Epidermal melanocyte (primary cell): ENCODE results near the gene THOC6.
"Not testable (repeated sequence)": the region's sequence is repeated elsewhere in the genome, so short reads cannot be mapped to it uniquely, and the experiment has no call there.

ENCODE experiments used
- DNase-seq: peaks from one replicate; pipeline ENCODE4 v3.0.0; 2011; ENCODE audit warnings: low spot score; ENCODE audit not compliant: insufficient read length

THOC6 gene

GRCh38 chr16:3072148-3072547 lies 48.3 kb downstream of the THOC6 start:
- not testable (repeated sequence) for DNase-seq

- not testable (repeated sequence) for DNase-seq
These were observed 48.9 kb downstream of the THOC6 start for GRCh38 chr16:3072576-3073263.

GRCh38 chr16:3073448-3073847 lies 49.6 kb downstream of the THOC6 start:
- no peak for DNase-seq

GRCh38 chr16:3074860-3075522 lies 51.2 kb downstream of the THOC6 start:
- DNase-seq = no peak

GRCh38 chr16:3075523-3075915 lies 51.7 kb downstream of the THOC6 start:
- DNase-seq = no peak

GRCh38 chr16:3075946-3076345 lies 52.1 kb downstream of the THOC6 start:
- DNase-seq = not testable (repeated sequence)

- no peak for DNase-seq
These were observed 52.7 kb downstream of the THOC6 start for GRCh38 chr16:3076577-3076976.
